Ramos (cell line): ENCODE measurements around the gene GAP43.
"Not testable (repeated sequence)": the region's sequence is repeated elsewhere in the genome, so short reads cannot be mapped to it uniquely, and the experiment has no call there.

Source experiments
- in situ Hi-C: fragments of 300-500 bp; cut with MboI; formaldehyde crosslinking; loops from one replicate; pipeline ENCODE4 v1.14.3; 2022; ENCODE audit warnings: low sequenced_read_pairs; ENCODE audit not compliant: unreplicated experiment

GAP43 gene

GRCh38 chr3:115736341-115736740, 113.0 kb downstream of the GAP43 start:
- in situ Hi-C loops: not testable (repeated sequence)

GRCh38 chr3:115741650-115742049, 118.3 kb downstream of the GAP43 start:
- in situ Hi-C loops: no loop called here

- in situ Hi-C loops: not testable (repeated sequence)
Observed at GRCh38 chr3:115744516-115744915, 121.2 kb downstream of the GAP43 start.

DNA sequence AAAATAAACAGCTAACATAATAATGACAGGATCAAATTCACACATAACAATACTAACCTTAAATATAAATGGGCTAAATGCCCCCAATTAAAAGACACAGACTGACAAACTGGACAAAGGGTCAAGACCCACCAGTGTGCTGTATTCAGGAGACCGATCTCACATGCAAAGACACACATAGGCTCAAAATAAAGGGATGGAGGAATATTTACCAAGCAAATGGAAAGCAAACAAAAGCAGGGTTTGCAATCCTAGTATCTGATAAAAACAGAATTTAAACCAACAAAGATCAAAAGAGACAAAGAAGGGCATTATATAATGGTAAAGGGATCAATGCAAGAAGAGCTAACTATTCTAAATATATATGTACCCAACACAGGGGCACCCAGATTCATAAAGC, 129.7 kb downstream of the GAP43 start:
- in situ Hi-C loops: not testable (repeated sequence)

GRCh38 chr3:115758076-115758763, 134.9 kb downstream of the GAP43 start:
- in situ Hi-C loops: no loop called here

- in situ Hi-C loops: no loop called here
Observed at GRCh38 chr3:115760716-115761115, 137.4 kb downstream of the GAP43 start.

DNA sequence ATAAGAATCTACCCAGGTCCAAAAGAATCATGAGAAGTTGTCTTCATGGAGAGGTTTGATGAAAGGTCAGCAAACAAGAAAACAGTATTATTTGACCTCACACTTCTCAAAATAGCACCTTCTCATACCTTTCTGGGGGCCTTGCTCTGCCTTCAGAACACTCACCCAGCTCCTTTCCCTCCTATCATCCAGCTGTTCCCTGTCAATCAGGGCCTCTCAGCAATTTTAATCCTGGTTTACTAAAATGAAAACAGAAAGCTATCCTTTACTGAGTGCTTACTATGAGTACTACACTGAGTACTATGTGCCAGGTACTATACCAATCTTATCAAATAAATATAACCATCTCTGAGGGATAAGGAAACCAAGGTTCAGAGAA, 138.6 kb downstream of the GAP43 start:
- in situ Hi-C loops: no loop called here

DNA sequence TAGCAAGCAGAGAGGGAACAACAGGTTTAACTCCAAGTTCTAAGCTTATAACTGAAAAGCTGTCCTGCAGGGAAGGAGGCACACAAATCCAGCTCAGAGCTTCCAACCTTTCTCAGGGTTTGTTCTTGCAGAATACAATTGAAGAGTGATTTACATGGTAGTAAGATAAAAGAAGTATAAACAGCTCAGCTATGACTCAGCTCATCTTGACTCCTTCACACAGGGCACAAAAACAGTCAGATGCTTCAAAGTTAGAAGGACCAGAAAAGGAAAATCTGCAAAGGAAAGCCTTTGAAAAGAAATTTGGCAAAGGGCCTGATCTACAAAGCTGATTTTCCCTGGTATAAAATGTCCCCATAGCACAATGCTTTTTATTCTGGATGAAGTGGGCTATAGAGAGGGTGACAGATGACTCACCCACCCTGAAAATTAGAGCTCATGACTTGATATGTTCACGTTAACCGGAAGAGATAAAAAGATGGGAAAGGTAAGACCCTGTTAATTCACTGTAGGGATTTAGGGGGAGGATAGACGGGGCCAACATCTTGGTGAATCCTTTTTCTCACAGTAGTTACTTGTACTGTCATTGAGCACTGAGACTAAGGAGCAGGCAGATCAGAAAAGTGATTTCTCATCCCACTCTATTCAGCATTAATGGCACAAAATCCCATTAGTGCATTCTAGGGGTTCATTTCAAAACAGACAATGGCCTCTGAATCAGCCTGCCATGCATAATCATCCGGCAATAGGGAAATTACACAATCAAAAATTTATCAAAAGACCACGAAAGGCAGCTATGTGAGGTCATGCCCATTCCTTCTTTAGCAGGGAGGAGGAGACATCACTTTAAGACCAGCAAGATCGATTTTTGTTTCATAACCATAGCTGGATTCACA, 143.5 kb downstream of the GAP43 start:
- in situ Hi-C loops: no loop called here

GRCh38 chr3:115768661-115769060, 145.4 kb downstream of the GAP43 start:
- in situ Hi-C loops: no loop called here
